Stimulated activated CD4-positive, alpha-beta T cell treated with anti-CD3 and anti-CD28 coated beads, Interleukin-2, amount 100 ng/mL, for 48 hours (primary cell): ENCODE results near the gene BMPR1B.
"Not testable (repeated sequence)": the region's sequence is repeated elsewhere in the genome, so short reads cannot be mapped to it uniquely, and the experiment has no call there.

Experiments
- DNase-seq, 2 donors: peaks; one replicate each; pipeline ENCODE4 v3.0.0-alpha.2; 2020

BMPR1B gene

GRCh38 chr4:95093936-95094929, 336.5 kb downstream of the BMPR1B start:
- DNase-seq, result no peak

GRCh38 chr4:95095348-95095974, 337.7 kb downstream of the BMPR1B start:
- DNase-seq, result no peak

- no peak for DNase-seq
These were observed 344.5 kb downstream of the BMPR1B start for GRCh38 chr4:95102162-95102790.

GRCh38 chr4:95105112-95105511, 347.4 kb downstream of the BMPR1B start:
- no peak for DNase-seq

- no peak for DNase-seq
These were observed 348.2 kb downstream of the BMPR1B start for GRCh38 chr4:95105983-95106382.

GRCh38 chr4:95106408-95106928, 348.7 kb downstream of the BMPR1B start:
- DNase-seq, result no peak

GRCh38 chr4:95107004-95107403, 349.2 kb downstream of the BMPR1B start:
- DNase-seq, result no peak

- DNase-seq, result no peak
These were observed 349.9 kb downstream of the BMPR1B start for GRCh38 chr4:95107635-95108034.

GRCh38 chr4:95108883-95109421, 351.2 kb downstream of the BMPR1B start:
- DNase-seq, result no peak

GRCh38 chr4:95114521-95114920, 356.8 kb downstream of the BMPR1B start:
- no peak for DNase-seq

GRCh38 chr4:95118497-95118896, 360.7 kb downstream of the BMPR1B start:
- no peak for DNase-seq

- DNase-seq, result no peak
These were observed 362.7 kb downstream of the BMPR1B start for GRCh38 chr4:95120456-95120855.

GRCh38 chr4:95122001-95122400, 364.2 kb downstream of the BMPR1B start:
- no peak for DNase-seq

GRCh38 chr4:95124906-95125504, 367.2 kb downstream of the BMPR1B start:
- DNase-seq, result no peak

- DNase-seq, result no peak
These were observed 371.3 kb downstream of the BMPR1B start for GRCh38 chr4:95129031-95129430.

- DNase-seq, result no peak
These were observed 372.1 kb downstream of the BMPR1B start for GRCh38 chr4:95129821-95130311.

GRCh38 chr4:95134016-95134415, 376.3 kb downstream of the BMPR1B start:
- not testable (repeated sequence) for DNase-seq

- DNase-seq, result not testable (repeated sequence)
These were observed 381.7 kb downstream of the BMPR1B start for GRCh38 chr4:95139424-95139823.

- DNase-seq, result no peak
These were observed 383.6 kb downstream of the BMPR1B start for GRCh38 chr4:95141361-95141760.

GRCh38 chr4:95142932-95143331, 385.2 kb downstream of the BMPR1B start:
- DNase-seq, result no peak

GRCh38 chr4:95151255-95151654, 393.5 kb downstream of the BMPR1B start:
- DNase-seq, result no peak

- no peak for DNase-seq
These were observed 395.4 kb downstream of the BMPR1B start for GRCh38 chr4:95153182-95153581.
